Sigmoid colon (tissue), 4 donors: ENCODE measurements around the gene CCDC71L.

Experiments
- EP300 ChIP-seq, 4 donors: sonication (generic); formaldehyde crosslinking; IDR thresholded peaks; one replicate each; pipeline ENCODE4 v1.6.1; 2017; ENCODE audit warnings: antibody characterized with exemption in 4 of 4
- POLR2A ChIP-seq, 2 donors: fragments of 450-650 bp; IDR thresholded peaks; one replicate each; pipeline ENCODE4 v1.6.1; 2016; ENCODE audit warnings: antibody characterized with exemption in 2 of 2, mild to moderate bottlenecking in 2 of 2, moderate library complexity in 2 of 2
- TF ChIP-seq, protein P1 (sequence below), 4 experiments: fragments of 450-650 bp in 3 of 4; fragments of 200-600 bp in 1 of 4; IDR thresholded peaks; one replicate each; pipeline ENCODE4 v1.5.1; 2016 to 2019; ENCODE audit warnings: antibody characterized with exemption in 4 of 4, mild to moderate bottlenecking in 3 of 4, moderate library complexity in 2 of 4

DNA sequence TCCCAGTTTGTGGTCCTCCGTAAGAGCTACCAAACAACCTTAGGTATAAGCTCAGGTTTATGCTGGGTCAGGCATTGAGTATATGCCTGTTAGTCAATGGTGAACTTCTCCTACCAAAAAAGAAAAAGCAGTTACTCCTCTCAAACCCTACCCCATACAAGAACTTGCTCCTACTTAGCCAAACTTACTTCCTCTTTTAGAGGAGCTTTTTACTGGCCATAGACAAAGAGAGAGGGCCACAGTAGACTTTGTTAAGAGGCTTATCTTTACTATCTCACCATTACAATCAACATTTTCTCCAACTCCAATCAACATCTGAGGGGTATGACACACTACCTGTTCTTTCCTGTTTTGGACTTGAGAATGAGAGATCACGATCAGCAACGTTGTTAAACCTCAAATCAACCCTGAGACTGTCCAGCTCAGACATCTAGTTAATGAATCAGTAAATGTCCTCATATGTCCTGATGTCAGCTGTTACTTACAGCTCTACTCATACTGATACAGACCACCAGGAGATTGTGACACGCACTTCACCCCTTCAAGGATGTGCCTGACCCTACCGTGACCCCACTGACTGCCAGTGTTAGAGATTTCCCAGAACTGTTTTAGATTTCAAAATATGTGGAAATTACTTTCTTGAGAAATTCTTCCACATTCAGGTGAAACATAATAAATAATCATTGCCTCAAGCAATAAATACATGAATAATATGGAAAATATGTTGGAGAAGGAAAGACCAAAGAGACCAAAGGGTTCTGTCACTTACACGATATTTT lies 18.4 kb upstream of the CCDC71L start:
- TF ChIP-seq, protein P1, sequence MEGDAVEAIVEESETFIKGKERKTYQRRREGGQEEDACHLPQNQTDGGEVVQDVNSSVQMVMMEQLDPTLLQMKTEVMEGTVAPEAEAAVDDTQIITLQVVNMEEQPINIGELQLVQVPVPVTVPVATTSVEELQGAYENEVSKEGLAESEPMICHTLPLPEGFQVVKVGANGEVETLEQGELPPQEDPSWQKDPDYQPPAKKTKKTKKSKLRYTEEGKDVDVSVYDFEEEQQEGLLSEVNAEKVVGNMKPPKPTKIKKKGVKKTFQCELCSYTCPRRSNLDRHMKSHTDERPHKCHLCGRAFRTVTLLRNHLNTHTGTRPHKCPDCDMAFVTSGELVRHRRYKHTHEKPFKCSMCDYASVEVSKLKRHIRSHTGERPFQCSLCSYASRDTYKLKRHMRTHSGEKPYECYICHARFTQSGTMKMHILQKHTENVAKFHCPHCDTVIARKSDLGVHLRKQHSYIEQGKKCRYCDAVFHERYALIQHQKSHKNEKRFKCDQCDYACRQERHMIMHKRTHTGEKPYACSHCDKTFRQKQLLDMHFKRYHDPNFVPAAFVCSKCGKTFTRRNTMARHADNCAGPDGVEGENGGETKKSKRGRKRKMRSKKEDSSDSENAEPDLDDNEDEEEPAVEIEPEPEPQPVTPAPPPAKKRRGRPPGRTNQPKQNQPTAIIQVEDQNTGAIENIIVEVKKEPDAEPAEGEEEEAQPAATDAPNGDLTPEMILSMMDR (IDR thresholded peaks at IDR 0.05), result no peak
- TF ChIP-seq EP300 (IDR thresholded peaks at IDR 0.05) (no peak), POLR2A (IDR thresholded peaks at IDR 0.05) (no peak)
